GM21526 (cell line): ENCODE data around the gene NRXN3.

Experiments used
- ATAC-seq: cut with Tn5 transposase; IDR thresholded peaks from one replicate; pipeline ENCODE4 v1.9.1; 2021; ENCODE audit warnings: moderate library complexity; ENCODE audit not compliant: unreplicated experiment, low FRiP score

Gene NRXN3

DNA sequence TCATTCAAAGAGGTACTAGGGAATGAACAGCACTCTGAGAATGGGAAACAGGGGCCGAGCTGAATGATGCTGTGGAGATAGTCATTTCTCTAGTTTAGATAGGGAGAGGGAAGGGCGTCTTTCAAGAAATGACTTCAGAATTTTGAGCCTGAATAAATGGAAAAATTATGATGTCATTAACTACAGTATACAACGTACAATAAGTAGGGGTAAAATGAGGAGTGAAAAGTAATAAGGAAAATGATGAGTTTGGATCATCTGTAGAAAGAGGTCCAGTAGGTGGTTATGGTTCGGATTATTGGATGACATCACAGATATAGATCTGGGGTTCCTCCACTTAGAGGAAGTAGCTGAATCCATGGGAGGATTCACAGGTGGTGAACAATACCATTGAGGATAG is 1081.1 kb downstream of the NRXN3 start:
- ATAC-seq: no peak

DNA sequence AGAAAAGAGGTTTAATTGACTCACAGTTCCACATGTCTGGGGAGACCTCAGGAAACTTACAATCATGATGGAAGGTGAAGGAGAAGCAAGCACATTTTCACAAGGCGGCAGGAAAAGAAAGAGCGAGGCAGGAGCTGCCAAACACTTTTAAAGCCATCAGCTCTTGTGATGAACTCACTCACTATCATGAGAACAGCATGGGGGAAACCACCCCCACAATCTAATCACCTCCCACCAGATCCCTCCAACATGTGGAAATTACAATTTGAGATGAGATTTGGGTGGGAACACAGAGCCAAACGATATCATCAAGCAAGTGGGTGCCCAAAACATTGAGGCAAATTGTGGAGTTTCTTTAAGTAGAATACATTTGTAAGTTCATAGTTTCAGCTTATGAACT is 1083.4 kb downstream of the NRXN3 start:
- no peak for ATAC-seq

DNA sequence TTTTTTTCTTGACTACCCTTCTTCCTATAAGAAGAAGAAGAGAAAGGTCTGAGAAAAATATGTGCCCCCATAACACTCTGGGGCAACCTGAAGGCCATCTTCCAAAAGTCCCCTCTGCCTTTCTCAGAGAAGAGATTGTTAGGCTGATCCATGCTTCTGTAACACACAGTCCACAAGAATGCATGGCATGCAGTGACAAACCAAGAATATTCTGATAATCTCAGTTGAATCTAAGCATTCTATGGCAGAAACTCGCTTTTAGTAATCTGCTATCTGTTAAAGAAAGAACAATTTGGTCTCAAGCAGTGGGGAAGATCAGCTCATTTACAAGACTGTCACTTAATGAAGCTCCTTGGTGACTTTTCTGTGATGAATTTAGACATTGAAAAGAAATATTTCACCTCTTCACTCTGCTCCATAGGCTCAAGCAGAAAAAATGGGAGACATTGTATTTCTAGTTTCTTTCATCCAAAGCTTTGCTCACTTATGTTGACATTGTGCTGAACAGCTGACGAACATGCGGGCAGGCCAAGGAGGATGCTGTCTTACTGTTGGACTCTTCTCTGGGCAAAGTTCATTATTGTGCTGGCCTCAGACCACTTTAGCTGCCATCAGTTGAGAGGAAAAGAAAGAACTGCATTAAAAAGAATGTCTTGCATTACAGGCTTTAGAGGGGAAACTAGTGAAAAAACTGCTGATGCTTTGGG is 1084.0 kb downstream of the NRXN3 start:
- no peak for ATAC-seq

DNA sequence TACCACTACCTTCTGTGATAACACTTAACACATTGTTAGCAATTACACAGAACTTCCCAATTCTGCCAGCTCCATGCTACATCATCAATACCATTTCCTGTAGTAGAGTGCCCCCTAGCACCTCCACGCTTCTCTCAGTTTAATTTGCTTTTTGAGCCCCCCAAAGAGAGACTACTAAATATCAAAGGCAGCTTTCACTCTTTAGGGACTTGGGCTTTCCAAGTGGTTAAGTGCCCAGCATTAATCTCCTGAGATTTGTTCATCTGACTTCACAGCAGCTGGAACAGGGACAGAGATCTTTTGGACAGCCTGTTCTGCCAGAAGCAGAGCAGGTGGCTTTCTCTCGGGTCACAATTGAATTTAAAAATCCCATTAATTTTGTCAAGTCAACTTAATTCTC is 1086.2 kb downstream of the NRXN3 start:
- no peak for ATAC-seq

DNA sequence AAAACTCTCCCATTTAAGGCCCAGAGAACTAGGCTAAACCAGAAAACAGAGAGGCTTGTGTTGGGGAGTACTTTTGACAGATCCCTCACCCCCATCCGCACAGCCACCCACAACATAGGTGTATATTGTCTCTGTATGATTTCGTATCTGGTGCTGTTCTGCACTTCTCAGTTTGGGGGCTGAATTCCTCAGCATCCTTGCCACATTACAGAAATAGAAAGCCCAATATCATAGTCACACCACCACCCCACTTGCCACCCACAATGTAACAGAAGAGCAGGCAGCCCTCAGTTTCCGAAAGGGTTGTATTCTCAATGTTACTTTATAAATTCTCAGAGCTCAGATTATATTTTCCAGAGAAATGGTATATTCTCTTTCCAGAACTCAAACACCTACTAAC is 1090.2 kb downstream of the NRXN3 start:
- no peak for ATAC-seq

DNA sequence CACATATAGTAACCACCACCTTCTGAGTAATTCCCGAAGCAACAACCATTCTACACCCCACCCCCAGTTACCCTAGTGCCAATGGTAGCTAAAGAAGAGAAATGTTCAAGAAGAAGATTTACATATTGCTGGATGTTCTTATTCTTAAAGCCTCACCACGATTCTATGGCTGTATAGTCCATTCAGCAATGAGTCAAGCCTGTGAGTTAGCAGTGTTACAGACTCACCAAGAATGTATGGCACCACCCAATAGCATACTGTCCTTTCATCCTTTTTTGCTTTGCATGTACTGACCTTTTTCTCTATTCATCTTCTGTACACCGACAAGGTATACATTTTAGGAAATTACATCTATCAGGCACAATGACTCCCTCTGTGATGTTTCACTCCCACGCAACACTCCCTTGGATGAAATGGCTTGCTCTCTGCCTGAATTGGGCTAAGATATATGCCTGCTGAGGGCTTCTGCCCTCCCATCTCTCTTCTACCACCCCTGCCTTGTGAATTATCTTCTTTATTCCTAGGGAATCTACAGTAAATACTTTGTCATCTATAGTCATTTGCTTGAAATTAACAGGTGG is 1095.3 kb downstream of the NRXN3 start:
- no peak for ATAC-seq

DNA sequence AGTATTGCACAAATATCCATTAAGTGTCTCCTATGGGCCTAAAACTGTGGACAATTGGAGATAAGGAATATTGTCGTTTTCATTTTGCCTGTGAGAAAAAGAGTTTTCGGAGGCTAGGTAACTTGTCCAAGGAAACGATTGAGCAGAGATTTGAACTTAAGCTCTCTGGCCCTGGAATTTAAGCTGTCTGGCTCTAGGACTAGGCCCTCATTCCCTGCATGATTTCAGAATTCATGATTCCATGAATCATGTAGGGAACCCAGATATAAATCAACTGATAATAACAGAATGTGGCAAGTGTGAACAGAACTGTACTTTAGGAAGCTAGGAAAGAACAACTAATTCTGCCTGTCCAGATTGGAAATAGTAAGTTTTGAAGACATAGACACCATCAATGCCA is 1100.2 kb downstream of the NRXN3 start:
- no peak for ATAC-seq

DNA sequence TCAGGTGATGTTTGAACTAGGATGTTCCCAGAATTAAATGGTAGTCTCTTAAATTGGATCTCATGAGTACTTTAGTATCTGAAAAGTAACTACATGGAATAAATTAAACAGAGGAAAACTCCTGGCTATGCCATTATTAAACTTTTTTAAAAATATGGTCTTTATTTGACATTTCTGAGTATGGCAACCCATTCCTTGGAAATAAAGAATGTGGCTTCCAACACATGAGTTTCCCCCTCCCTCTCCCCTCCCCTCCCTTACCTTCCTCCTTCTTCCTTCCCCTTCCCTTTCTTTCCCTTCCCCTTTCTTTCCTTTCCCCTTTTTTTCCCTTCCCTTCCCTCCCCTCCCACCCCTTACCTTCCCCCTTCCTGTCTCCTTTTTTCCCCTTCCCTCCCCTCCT is 1100.9 kb downstream of the NRXN3 start:
- ATAC-seq: no peak

DNA sequence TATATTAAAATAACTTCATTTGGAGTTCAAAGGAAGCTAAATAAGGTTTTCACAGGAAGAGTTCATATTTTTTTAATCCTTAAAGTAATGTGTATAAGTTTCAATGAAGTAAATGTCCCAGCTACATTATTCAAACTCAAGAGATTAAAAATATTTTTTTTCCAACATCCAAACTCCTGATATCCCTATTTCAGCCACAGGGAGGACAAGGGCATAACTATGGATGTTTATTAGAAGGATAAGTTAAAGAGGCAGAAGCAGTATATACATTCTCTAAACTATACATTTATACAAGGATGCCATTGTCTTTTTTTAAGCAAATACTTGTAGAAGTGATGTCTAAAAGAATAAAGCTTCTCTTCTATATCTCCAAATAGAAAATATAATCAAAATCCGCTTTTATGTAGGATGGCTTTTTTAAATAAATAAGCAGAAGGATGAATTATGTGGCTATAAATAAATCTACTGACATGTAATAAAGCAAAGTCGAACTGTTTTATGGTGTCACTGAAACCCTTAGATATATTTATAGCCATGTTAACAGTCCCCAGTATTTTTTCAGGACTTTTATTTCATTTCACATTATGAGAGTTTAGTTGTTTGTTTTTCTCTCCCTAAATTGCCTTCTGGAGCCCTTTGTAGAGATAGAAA is 1104.6 kb downstream of the NRXN3 start:
- no peak for ATAC-seq

DNA sequence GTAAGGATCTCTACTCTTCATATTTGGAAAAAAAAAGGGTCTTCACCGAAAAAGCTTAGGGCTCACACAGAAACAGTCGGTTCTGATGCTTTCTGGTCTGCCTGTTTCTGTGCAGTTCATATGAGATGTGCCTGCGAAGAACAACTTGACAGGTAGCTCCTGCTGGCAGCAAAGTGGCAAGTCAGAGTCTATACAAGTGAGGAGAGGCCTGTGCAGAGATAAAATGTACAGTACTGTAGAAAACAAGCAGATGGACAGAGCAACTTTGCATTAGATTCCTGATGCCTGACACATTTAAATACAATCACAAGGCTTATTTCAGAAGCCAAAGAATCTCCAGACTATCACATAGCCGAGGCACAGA is 1105.1 kb downstream of the NRXN3 start:
- no peak for ATAC-seq

DNA sequence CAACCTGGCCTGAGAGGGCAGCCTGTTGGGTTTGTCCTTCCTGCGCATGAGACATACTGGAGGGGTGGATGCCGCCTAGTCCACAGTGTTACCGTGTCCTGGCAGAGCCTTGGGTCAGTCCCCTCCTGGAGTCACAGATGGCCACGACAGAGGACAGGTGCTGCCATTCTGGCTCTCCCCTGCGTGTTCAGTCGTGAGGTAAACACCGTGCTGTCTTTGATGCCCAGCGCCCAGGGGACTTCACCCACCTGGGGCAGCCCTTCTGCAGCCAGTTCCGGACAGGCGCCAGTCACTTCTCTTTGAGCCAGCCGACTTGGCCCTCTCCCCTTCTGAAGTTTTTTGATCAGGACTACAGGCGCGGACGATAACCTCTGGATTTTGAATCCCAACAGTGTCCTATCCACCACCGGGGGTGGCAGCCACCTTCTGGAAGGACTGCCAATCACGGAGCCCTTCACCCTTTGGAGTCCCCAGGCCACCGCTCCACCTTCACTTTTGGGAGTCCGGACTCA is 1108.2 kb downstream of the NRXN3 start:
- ATAC-seq: no peak

DNA sequence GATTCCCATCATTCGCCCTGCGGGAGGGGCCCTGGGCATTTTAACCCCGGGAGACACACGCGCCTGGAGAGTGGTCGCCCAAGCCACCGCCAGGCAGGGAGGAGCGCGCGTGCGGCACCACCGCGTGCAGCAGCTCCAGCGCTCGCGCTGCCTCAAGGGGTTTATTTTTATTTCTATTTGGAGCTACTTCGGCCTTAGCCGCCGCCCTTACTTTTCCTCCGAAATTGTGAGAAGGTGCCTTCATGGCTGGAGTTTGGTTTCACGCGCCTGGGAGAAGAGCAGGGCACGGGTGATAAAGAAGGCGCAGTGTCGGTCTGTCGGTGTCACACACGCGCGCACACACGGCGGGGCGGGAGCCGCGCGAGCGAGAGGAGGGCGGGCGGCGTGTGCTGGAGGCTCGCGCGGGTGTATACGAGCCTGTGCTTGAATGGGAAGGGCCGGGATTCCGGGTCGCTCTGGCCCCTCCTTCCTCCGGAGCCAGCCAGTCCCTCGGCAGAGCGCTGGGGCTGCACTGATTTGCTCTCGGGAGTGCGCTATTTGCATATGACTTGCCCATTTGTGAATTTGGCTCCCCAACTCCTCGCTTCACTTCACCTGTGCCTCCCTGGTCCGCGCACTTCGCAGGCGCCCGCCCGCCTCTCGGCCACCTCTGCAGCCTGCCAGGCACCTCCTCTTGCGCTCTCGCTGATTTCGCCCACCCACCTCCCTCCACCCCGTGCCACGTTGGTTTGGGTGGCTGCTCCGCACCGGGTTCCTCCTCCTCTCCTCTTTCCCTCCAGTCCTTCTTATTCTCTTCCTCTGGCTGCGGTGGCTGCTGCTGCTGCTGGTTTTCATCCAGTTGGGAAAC is 1108.8 kb downstream of the NRXN3 start:
- no peak for ATAC-seq

DNA sequence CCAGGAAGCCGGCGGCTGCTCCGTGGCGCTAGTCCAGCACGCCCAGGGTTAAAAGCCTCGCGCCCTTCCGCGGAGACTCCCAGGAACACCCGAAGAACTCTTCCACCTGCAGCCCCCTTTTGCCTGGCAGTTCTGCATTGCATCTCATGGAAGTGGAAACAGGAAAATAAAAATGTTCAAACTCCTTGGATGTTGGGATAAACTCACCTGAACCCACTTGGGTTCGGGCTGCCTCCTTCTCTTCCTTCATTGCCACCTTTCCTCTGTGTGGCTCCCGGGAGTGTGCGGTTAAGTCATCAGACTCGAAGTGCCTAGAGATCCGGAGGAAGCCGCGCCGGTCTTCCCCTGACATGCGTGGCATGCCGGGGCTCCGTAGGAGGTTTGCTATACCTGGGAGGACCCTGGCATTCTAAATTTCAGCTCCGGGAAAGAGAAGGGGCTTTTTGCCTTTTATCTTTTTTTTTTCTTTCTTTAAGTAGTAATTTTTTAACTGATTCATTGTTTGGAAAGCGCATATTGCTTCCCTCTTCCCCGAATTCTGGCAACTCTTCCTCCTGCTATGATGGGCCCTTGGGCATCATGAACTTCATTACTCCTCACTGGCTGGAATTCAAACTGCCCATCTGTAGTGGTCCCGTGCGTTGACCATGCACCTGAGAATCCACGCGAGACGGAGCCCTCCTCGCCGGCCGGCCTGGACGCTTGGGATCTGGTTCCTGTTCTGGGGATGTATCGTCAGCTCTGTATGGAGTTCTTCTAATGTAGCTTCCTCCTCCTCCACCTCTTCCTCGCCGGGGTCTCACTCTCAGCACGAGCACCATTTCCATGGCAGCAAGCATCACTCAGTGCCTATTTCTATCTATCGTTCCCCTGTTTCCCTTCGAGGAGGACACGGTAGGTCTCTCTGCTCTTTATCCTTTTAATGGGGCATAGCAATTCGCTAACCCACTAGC is 1109.7 kb downstream of the NRXN3 start:
- no peak for ATAC-seq

DNA sequence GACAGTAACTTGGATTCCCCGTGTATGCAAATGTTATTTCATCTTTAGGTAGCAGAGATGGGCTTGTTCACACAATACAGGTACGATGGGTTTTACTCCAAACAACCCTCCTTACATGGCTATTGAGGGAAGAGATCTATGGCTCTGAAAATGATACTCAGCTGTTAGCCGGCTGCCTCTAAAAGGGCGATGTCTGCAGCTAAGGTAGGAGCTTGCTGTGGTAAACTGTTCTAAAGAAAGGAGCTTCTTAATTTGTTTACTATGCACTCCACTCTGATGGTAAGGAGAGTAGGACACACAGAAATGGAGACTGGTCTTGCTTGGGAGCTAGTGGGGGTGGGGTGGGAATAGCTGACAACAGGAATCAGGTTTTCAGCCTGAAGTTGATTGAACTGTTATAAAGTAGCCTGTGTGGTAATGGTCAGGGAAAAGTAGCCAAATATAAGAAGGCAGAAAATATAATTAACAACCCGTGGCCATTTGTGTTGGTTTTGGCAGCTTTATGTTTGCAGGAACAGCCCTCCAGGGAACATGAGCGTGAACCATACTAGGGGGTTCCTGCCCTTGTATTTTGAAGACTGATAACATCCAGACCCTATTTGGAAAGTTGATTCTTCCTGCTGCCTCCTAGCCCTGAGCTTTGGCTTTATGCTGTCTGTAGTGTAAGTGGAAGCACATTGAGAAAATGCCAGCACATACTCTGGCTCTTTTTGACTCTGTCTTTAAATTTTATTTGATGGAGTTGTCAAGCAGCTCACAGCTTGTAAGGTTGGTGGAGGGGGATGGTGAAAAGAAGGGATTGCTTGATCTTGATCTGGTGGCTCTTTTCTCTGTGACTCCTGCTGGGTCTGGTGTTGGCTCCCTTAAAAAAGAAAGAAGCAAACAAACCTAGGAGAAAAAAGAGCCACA is 1111.3 kb downstream of the NRXN3 start:
- ATAC-seq: no peak

DNA sequence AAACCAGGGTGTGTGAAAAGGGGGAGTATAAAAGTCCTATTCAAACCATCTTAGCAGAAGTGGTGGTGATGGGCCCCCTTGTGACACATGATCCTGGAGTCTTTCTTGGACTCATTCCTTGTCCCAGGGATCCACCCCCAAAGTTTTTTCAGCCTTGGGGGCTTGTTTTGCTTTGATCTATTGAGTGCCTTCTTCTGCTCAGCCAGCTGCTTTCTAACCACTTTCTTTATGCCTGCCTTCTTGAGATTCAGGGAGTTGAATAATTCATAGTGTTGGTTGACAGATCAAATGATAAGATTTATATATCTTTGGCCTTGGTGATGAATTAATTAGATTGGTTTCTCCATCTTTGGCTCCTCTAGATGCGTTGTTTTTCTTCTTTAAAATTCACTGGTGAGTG is 1114.4 kb downstream of the NRXN3 start:
- no peak for ATAC-seq

DNA sequence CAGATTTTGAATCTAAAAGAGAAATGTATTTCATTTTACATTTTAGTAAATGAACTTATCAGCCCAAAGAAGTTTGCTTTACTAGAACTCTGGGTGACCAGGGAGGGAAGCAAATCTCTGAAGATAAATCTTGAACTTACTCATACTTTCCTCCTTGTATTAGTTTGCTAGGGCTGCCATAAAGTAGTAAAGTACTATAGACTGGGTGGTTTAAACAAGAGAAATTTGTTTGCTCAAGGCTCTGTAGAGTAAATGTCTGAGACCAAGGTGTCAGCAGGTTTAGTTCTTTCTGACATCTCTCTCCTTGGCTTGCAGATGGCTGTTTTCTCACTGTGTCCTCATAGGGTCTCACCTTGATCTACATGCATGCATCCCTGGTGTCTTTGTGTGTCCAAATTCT is 1115.1 kb downstream of the NRXN3 start:
- no peak for ATAC-seq

DNA sequence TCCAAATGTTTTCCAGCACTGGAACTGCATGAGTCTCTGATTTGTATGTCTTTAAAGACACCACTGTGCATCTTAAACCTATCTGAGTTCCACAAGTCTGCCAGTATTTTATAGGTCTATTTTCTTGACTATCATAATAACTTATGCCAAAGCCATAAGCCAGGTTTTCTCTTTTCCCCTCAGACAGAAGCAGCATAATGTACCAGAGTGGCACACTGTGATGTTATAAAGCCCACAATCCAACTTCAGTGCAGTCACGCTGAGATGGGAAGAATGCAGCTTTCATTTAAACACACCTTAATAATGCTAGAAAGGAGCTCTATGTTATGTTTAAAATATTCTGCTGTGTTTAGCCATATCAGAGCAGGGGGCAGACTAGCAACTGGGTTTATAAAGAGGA is 1117.8 kb downstream of the NRXN3 start:
- ATAC-seq: no peak

DNA sequence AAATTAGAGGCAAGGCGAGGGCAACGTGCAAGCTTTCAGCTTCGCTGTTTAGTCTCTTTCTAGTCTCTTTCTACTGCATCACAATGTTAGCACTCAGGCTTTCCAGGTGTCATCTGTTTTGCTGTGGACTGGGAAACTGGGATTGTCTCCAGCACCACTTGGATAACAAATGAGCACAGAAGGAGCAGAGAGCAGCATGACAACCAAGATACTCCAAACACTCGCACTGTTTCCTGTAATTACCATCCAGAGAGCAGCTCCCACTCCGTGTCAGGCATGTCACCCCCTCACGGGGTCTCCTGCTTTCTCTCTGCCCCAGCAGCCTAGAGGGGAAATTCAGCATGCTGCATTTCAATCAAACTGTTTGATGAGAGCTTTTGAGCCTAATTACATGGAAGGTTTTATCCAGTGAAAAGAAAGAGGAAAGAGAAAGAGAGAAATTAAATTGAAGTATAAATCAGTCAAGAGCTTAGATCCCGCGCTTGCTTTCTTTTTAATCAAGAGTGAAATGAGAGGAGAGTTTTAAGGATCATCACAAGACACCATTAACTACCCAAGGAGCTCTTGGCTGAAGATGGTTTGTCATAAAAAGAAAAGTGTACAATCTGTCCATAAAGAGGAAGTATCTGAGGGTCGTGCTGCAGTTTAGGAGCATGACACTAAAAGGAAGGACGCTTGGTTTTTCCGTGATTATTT is 1123.5 kb downstream of the NRXN3 start:
- no peak for ATAC-seq
